ENCODE data around the gene NKAIN1. TPM values are rescaled to one million over a fixed set of nuclear protein-coding genes. Genes with fewer than 3 reads are reported as not detected.

NKAIN1 gene
- total and polyA plus RNA-seq, 3 donors from 2014 or later: 0.39 to 1.5 (median 1.4) TPM

DNA sequence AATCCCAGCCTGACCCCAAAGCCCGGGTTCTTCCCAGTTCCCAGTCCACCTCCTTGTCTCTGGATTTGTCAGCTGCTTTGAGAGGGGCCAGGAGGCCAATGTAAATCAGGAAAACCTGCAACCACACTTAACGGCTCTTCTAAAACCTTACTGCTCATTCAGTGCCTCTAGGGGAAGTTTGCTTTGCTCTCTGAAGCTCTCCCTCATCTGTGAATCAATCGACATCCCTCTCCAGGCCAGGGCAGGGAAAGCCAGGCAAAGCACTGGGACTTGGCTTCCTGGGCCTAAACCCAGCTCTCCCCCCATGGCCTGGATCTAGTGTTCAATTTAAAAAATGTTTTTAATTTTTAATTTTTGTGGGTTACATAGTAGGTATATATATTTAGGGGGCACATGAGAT is 9.3 kb downstream of the NKAIN1 start:
- Histone ChIP-seq H3K4me1 (no peaks in the 10 kb centered on the region), H3K9me3 (no peaks in the 10 kb centered on the region), H3K36me3 (ENCODE audit: low read depth, missing control alignments) (no peaks in the 10 kb centered on the region), H3K27me3 (no peaks in the 10 kb centered on the region), H3K27ac (no peak overlapping the region), H3K4me3 (no peak overlapping the region)
- TF ChIP-seq, protein P1, sequence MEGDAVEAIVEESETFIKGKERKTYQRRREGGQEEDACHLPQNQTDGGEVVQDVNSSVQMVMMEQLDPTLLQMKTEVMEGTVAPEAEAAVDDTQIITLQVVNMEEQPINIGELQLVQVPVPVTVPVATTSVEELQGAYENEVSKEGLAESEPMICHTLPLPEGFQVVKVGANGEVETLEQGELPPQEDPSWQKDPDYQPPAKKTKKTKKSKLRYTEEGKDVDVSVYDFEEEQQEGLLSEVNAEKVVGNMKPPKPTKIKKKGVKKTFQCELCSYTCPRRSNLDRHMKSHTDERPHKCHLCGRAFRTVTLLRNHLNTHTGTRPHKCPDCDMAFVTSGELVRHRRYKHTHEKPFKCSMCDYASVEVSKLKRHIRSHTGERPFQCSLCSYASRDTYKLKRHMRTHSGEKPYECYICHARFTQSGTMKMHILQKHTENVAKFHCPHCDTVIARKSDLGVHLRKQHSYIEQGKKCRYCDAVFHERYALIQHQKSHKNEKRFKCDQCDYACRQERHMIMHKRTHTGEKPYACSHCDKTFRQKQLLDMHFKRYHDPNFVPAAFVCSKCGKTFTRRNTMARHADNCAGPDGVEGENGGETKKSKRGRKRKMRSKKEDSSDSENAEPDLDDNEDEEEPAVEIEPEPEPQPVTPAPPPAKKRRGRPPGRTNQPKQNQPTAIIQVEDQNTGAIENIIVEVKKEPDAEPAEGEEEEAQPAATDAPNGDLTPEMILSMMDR (IDR thresholded peaks at IDR 0.05): no peak
- no peak for TF ChIP-seq POLR2A (IDR thresholded peaks at IDR 0.05)
- no peak for DNase-seq
- WGBS, 2 donors: 62 to 63% methylated on average over 3 of the region's 3 CpGs
- intact Hi-C loops (cut with DNase I; ENCODE audit: low total_unique reads): no loop called here

DNA sequence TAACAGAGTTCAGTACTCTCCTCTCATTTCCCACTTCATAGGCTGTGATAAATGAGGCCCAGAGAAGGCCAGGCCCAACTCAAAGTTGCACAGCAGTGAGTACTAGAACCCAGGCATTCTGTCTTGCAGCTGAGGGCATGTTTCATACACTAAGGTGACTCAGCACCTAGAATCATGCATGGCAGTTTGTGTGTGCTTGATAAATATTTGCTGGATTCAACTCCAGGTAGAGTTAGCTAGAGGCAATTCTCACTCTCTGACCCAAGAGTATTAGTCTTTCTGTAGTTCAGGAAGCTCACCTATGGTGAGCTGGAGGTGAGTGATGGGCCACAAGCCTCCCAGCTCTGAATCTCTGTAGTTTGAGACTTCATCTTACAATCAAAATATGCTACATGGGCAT is 10.7 kb downstream of the NKAIN1 start:
- DNase-seq: no peak
- H3K27ac ChIP-seq: no peak overlapping the region

DNA sequence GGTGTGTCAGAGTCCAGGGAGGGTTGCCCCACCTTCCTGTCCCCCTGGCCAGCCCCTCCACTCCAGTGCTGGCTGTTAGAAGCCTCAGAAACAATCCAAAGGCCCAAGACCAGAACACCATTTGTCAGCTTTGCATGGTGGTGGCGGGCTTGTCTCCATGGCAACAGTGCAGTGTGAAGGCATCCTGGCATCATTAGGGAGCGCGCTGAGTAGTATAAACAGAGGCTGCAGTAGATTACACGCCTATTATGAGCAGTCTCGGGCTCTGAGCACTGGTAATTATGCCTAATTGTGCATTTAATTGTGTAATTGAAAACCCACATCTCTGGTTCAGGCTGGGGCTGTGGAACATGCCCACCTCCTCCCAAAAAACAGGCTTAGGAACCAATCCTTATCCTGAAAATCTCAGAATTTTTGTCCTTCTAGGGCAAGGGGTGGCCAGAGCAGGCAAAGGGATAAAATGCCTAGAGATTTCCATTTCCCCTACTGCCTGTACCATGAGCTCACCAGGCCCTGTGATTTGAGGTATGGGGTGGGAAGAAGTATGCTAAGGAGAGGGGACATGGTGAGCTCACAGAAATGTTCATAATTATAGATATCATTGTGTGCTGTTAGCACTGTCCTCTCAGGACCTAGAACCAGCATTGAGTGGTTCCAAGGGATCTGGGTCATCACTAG is 11.7 kb downstream of the NKAIN1 start:
- no peak for TF ChIP-seq POLR2A (IDR thresholded peaks at IDR 0.05)
- TF ChIP-seq, protein P1 (IDR thresholded peaks at IDR 0.05): no peak
- Histone ChIP-seq H3K4me3 (no peak overlapping the region), H3K36me3 (ENCODE audit: low read depth, missing control alignments) (no peaks in the 10 kb centered on the region), H3K9me3 (no peaks in the 10 kb centered on the region), H3K27me3 (no peaks in the 10 kb centered on the region), H3K4me1 (no peaks in the 10 kb centered on the region), H3K27ac (no peak overlapping the region)
- 72 to 85% methylated on average over 5 of the region's 5 CpGs for WGBS, 2 donors
- DNase-seq: no peak
- intact Hi-C loops (cut with DNase I; ENCODE audit: low total_unique reads): no loop called here

More for the DNA sequence above, 10.7 kb downstream of the NKAIN1 start:
- Histone ChIP-seq H3K4me3 (no peak overlapping the region), H3K9me3 (no peaks in the 10 kb centered on the region), H3K27me3 (no peaks in the 10 kb centered on the region), H3K4me1 (no peaks in the 10 kb centered on the region), H3K36me3 (ENCODE audit: low read depth, missing control alignments) (no peaks in the 10 kb centered on the region)
- intact Hi-C loops (cut with DNase I; ENCODE audit: low total_unique reads): no loop called here
- TF ChIP-seq, protein P1 (IDR thresholded peaks at IDR 0.05): no peak
- TF ChIP-seq POLR2A (IDR thresholded peaks at IDR 0.05): no peak

DNA sequence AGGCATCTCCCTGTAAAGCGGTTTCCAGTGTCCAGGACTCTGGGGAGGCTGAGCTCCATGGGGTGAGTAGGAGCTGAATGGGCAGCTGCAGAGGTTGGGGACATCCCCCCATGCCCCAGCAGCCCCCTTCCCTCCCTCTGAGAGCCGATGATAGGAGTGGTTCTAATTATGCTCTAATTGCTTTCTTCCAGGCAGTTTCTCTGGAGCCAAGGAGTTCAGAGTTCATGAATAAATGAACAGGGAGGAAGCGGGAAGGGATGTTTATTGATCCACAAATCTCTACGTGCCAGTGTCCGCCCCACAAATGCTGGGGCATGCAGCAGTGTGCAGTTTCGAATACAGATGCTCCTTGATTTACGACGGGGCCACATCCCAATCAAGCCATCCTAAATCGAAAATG is 15.6 kb downstream of the NKAIN1 start:
- no peaks in the 10 kb centered on the region for H3K27me3 ChIP-seq
- no peaks in the 10 kb centered on the region for H3K36me3 ChIP-seq (ENCODE audit: low read depth, missing control alignments)
- H3K9me3 ChIP-seq: no peaks in the 10 kb centered on the region
- no peak for TF ChIP-seq POLR2A (IDR thresholded peaks at IDR 0.05)
- TF ChIP-seq, protein P1 (IDR thresholded peaks at IDR 0.05): no peak
- no peak overlapping the region for H3K27ac ChIP-seq
- H3K4me1 ChIP-seq: no peaks in the 10 kb centered on the region
- H3K4me3 ChIP-seq: no peak overlapping the region
- WGBS, 2 donors: 41 to 43% methylated on average over 8 to 9 of the region's 9 CpGs
- intact Hi-C loops (cut with DNase I; ENCODE audit: low total_unique reads): no loop called here
- DNase-seq: no peak

DNA sequence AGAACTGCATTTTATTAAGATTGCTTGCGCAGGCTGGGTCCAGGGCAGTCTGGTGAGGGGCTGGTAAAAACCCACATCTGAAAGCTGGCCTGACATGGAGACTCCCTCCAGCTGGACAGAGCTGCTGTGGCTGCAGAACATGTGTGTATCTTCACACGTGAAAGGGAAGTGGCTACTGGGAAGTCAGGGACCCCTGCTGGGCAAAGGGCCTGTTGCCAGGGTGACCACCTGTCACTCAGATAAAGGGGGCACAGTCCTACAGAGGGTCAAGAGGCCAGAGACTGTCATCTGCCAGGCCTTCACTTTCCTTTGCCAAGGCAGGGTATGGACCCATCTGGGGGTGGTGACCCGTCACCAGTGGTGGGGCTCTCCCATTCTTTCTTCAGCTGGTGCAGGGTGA is 17.5 kb downstream of the NKAIN1 start:
- 75 to 76% methylated on average over 2 to 3 of the region's 3 CpGs for whole genome bisulfite sequencing, 2 donors
- Histone ChIP-seq H3K9me3 (no peaks in the 10 kb centered on the region), H3K36me3 (ENCODE audit: low read depth, missing control alignments) (no peaks in the 10 kb centered on the region), H3K27ac (no peak overlapping the region), H3K27me3 (no peaks in the 10 kb centered on the region), H3K4me3 (no peak overlapping the region), H3K4me1 (no peaks in the 10 kb centered on the region)
- no peak for TF ChIP-seq POLR2A (IDR thresholded peaks at IDR 0.05)
- TF ChIP-seq, protein P1 (IDR thresholded peaks at IDR 0.05): no peak
- intact Hi-C loops (cut with DNase I; ENCODE audit: low total_unique reads): no loop called here
- DNase-seq: no peak

All from testis (tissue), 3 donors.